Measurements from ENCODE around the gene MARS1. TPM values are rescaled to one million over a fixed set of nuclear protein-coding genes. Genes with fewer than 3 reads are reported as not detected.
A peak's percentile ranks its signal among the peaks of the same experiment; 100 is the strongest.

The MARS1 gene
- total and polyA plus RNA-seq, 7 donors, result 41.2 to 97.4 (median 83.6) TPM

- Histone ChIP-seq H3K36me3 (ENCODE audit: insufficient read depth in 1 of 2, low read depth in 1 of 2) (peaks cover 2 to 10% of the 10 kb centered on the region in 2 donors), H3K4me1 (peaks cover 20% of the 10 kb centered on the region), H3K27me3 (ENCODE audit: insufficient read depth in 3 of 3, low read length in 2 of 3) (peaks cover 0 to 29% (median 10%) of the 10 kb centered on the region in 3 donors), H3K4me3 (peak overlapping the region; percentile 57), H3K9me3 (no peaks in the 10 kb centered on the region), H3K27ac (no peak overlapping the region)
- ATAC-seq (no peak), DNase-seq (no peak)
- no peak for TF ChIP-seq CTCF (IDR thresholded peaks at IDR 0.05)
- 37 to 55% (median 38%) methylated on average over 10 to 13 of the region's 13 CpGs for WGBS, 3 donors
- intact Hi-C loops (cut with DNase I), result loop anchor here in 1 of 2 donors (5.0 kb wide), 1 partner anchor 143 kb away; the partner anchor contains the start of gene OS9
These were observed 61.5 kb downstream of the MARS1 start for GRCh38 chr12:57549203-57549908.

- no peak within 1 kb of the TSS for H3K27ac ChIP-seq
- H3K4me1 ChIP-seq, result peaks cover 16% of the 10 kb centered on the region
- WGBS, 3 donors, result 3 to 7% (median 4%) methylated on average over 32 to 52 of the region's 52 CpGs
- DNase-seq (peak in 1 of 2 donors; percentile 60), ATAC-seq (no peak)
- no peaks in the 10 kb centered on the region for H3K9me3 ChIP-seq
- intact Hi-C loops (cut with DNase I), result loop anchor here in 1 of 2 donors (5.0 kb wide), 1 partner anchor 142 kb away; the partner anchor contains the start of gene OS9
- TF ChIP-seq CTCF (IDR thresholded peaks at IDR 0.05), result no peak
- peaks cover 0 to 8% of the 10 kb centered on the region in 2 donors for H3K36me3 ChIP-seq (ENCODE audit: insufficient read depth in 1 of 2, low read depth in 1 of 2)
- H3K27me3 ChIP-seq (ENCODE audit: insufficient read depth in 3 of 3, low read length in 2 of 3), result peaks cover 0 to 29% (median 10%) of the 10 kb centered on the region in 3 donors
- H3K4me3 ChIP-seq, result peak within 1 kb of the TSS; percentile 57
These were observed 62.2 kb downstream of the MARS1 start, which contains the start of gene KIF5A for GRCh38 chr12:57549909-57550640. Gene KIF5A, plus strand, starts transcription at chr12:57550044. Its CDS starts 228 bp downstream, at chr12:57550272.

- ATAC-seq, result no peak
- 53 to 65% (median 61%) methylated on average over 7 of the region's 7 CpGs for WGBS, 3 donors
- intact Hi-C loops (cut with DNase I), result no loop called here
- H3K4me3 ChIP-seq, result no peak overlapping the region
- H3K4me1 ChIP-seq, result peaks cover 8% of the 10 kb centered on the region
- peaks cover 0 to 29% (median 10%) of the 10 kb centered on the region in 3 donors for H3K27me3 ChIP-seq (ENCODE audit: insufficient read depth in 3 of 3, low read length in 2 of 3)
- no peaks in the 10 kb centered on the region for H3K9me3 ChIP-seq
- no peak for TF ChIP-seq CTCF (IDR thresholded peaks at IDR 0.05)
- no peak overlapping the region for H3K27ac ChIP-seq
- DNase-seq, result no peak
- peaks cover 0 to under 1% of the 10 kb centered on the region in 2 donors for H3K36me3 ChIP-seq (ENCODE audit: insufficient read depth in 1 of 2, low read depth in 1 of 2)
These were observed 63.0 kb downstream of the MARS1 start for GRCh38 chr12:57550641-57551549.

GRCh38 chr12:57551637-57552305, 63.9 kb downstream of the MARS1 start:
- DNase-seq (no peak), ATAC-seq (no peak)
- no peak overlapping the region for H3K4me3 ChIP-seq
- no peak for TF ChIP-seq CTCF (IDR thresholded peaks at IDR 0.05)
- peaks cover 0 to 29% (median 10%) of the 10 kb centered on the region in 3 donors for H3K27me3 ChIP-seq (ENCODE audit: insufficient read depth in 3 of 3, low read length in 2 of 3)
- peaks cover 3% of the 10 kb centered on the region for H3K4me1 ChIP-seq
- no peak overlapping the region for H3K27ac ChIP-seq
- intact Hi-C loops (cut with DNase I), result no loop called here
- H3K9me3 ChIP-seq, result no peaks in the 10 kb centered on the region
- H3K36me3 ChIP-seq (ENCODE audit: insufficient read depth in 1 of 2, low read depth in 1 of 2), result no peaks in the 10 kb centered on the region
- WGBS, 3 donors, result 77 to 90% (median 85%) methylated on average over 3 of the region's 3 CpGs

All from psoas muscle (tissue), 8 donors.